ENCODE measurements around the gene PNPLA8. TPM values are rescaled to one million over a fixed set of nuclear protein-coding genes. Genes with fewer than 3 reads are reported as not detected.
A peak's percentile ranks its signal among the peaks of the same experiment; 100 is the strongest.

PNPLA8 gene
- total and polyA plus RNA-seq, 4 donors: 14.7 to 30.3 (median 23.0) TPM

GRCh38 chr7:108453320-108453719, 72.6 kb downstream of the PNPLA8 start:
- Histone ChIP-seq H3K9ac (ENCODE audit: low read depth in 1 of 2, low read length in 2 of 2) (no peak overlapping the region), H3K9me3 (ENCODE audit: control insufficient read depth in 4 of 4, low read length in 3 of 4) (no peaks in the 10 kb centered on the region), H3K4me1 (ENCODE audit: control insufficient read depth in 4 of 4, insufficient read depth in 4 of 4, low read length in 3 of 4) (peaks cover 4 to 23% (median 13%) of the 10 kb centered on the region in 4 donors), H3K27ac (ENCODE audit: low read depth in 1 of 2, low read length in 2 of 2) (no peak overlapping the region), H3K36me3 (ENCODE audit: control insufficient read depth in 4 of 4, insufficient read depth in 3 of 4, low read depth in 1 of 4, low read length in 3 of 4) (no peaks in the 10 kb centered on the region), H3K27me3 (ENCODE audit: control insufficient read depth in 4 of 4, insufficient read depth in 4 of 4, low read length in 3 of 4) (peaks cover 0 to 13% (median 4%) of the 10 kb centered on the region in 4 donors), H3K4me3 (ENCODE audit: low read depth in 1 of 3, low read length in 3 of 3) (no peak overlapping the region)
- no peak for TF ChIP-seq REST (IDR thresholded peaks at IDR 0.05)
- TF ChIP-seq ATF3 (IDR thresholded peaks at IDR 0.05): no peak
- TF ChIP-seq RXRA (IDR thresholded peaks at IDR 0.05): peak; percentile 58 to 77
- no peak for DNase-seq (ENCODE audit: low spot score)
- 51% methylated on average over 4 of the region's 4 CpGs for WGBS

- no peak for TF ChIP-seq JUND (IDR thresholded peaks at IDR 0.05)
- no peak for TF ChIP-seq SP1 (IDR thresholded peaks at IDR 0.05)
- TF ChIP-seq ZBTB33 (IDR thresholded peaks at IDR 0.05): no peak
- no peak for TF ChIP-seq GABPA (IDR thresholded peaks at IDR 0.05 in 1 of 2, conservative IDR thresholded peaks at IDR 0.05 in 1 of 2)
- TF ChIP-seq CTCF (IDR thresholded peaks at IDR 0.05; ENCODE audit: low read depth, low read length, missing input control): peak; percentile 37
- TF ChIP-seq ATF3 (IDR thresholded peaks at IDR 0.05): no peak
- TF ChIP-seq MAX (IDR thresholded peaks at IDR 0.05): no peak
- no peak for TF ChIP-seq FOXA1 (IDR thresholded peaks at IDR 0.05)
- peak in 1 of 2 donors; percentile 65 for TF ChIP-seq RAD21 (IDR thresholded peaks at IDR 0.05)
- Histone ChIP-seq H3K27me3 (ENCODE audit: control insufficient read depth in 4 of 4, insufficient read depth in 4 of 4, low read length in 3 of 4) (peaks cover 0 to 13% (median 2%) of the 10 kb centered on the region in 4 donors), H3K27ac (ENCODE audit: low read depth in 1 of 2, low read length in 2 of 2) (no peak overlapping the region), H3K36me3 (ENCODE audit: control insufficient read depth in 4 of 4, insufficient read depth in 3 of 4, low read depth in 1 of 4, low read length in 3 of 4) (no peaks in the 10 kb centered on the region), H3K9me3 (ENCODE audit: control insufficient read depth in 4 of 4, low read length in 3 of 4) (no peaks in the 10 kb centered on the region), H3K4me1 (ENCODE audit: control insufficient read depth in 4 of 4, insufficient read depth in 4 of 4, low read length in 3 of 4) (peaks cover 4 to 23% (median 13%) of the 10 kb centered on the region in 4 donors), H3K4me3 (ENCODE audit: low read depth in 1 of 3, low read length in 3 of 3) (no peak overlapping the region), H3K9ac (ENCODE audit: low read depth in 1 of 2, low read length in 2 of 2) (no peak overlapping the region)
- WGBS: 69% methylated on average over 2 of the region's 2 CpGs
- DNase-seq (ENCODE audit: low spot score): no peak
Measured at GRCh38 chr7:108452707-108453106, 73.2 kb downstream of the PNPLA8 start.
